D721Med (cell line): Measurements from ENCODE around the gene HIVEP3.

Source experiments
- DNase-seq: peaks from one replicate; pipeline ENCODE4 v3.0.0; 2011; ENCODE audit warnings: low spot score; ENCODE audit not compliant: insufficient read length
- FAIRE-seq: peaks from 2 replicates; lab custom pipeline; 2011; peaks lifted over from hg19 to GRCh38; lab: Jason Lieb, UNC
- CTCF ChIP-seq: IDR thresholded peaks from 2 replicates; pipeline ENCODE4 v1.5.1; 2012; ENCODE audit warnings: mild to moderate bottlenecking, control low read depth; ENCODE audit not compliant: insufficient read depth; ENCODE audit errors: missing control alignments

HIVEP3 gene

GRCh38 chr1:41704196-41704595 is 214.5 kb downstream of the HIVEP3 start:
- TF ChIP-seq CTCF = no peak
- DNase-seq (no peak), FAIRE-seq (no peak)

GRCh38 chr1:41702771-41703170 is 216.0 kb downstream of the HIVEP3 start:
- FAIRE-seq = no peak
- TF ChIP-seq CTCF = no peak
- DNase-seq = no peak

GRCh38 chr1:41700986-41701535 is 217.7 kb downstream of the HIVEP3 start:
- DNase-seq (no peak), FAIRE-seq (no peak)
- no peak for TF ChIP-seq CTCF

- DNase-seq (no peak), FAIRE-seq (no peak)
- no peak for TF ChIP-seq CTCF
Observed at GRCh38 chr1:41700581-41700980, 218.1 kb downstream of the HIVEP3 start.

GRCh38 chr1:41699861-41700248 is 218.9 kb downstream of the HIVEP3 start:
- FAIRE-seq (no peak), DNase-seq (no peak)
- TF ChIP-seq CTCF = no peak

GRCh38 chr1:41698916-41699860 is 219.5 kb downstream of the HIVEP3 start:
- FAIRE-seq (no peak), DNase-seq (no peak)
- TF ChIP-seq CTCF = no peak

GRCh38 chr1:41696381-41696780 is 222.3 kb downstream of the HIVEP3 start:
- TF ChIP-seq CTCF = no peak
- no peak for DNase-seq
- FAIRE-seq = no peak
